DOHH2 (cell line): ENCODE measurements around the gene RAB15.

Experiments
- EZH2phosphoT487 ChIP-seq: fragments of 200-600 bp; sonication (generic); IDR thresholded peaks from 2 replicates; pipeline ENCODE4 v1.6.1; 2017; ENCODE audit warnings: borderline replicate concordance, mild to moderate bottlenecking, antibody characterized with exemption, low read length, moderate library complexity, mixed read lengths
- TF ChIP-seq, protein P1 (sequence below): fragments of 200-600 bp; sonication (generic); IDR thresholded peaks from one replicate; pipeline ENCODE4 v1.5.1; 2014; ENCODE audit warnings: antibody characterized with exemption, mild to moderate bottlenecking, low read depth, low read length; ENCODE audit not compliant: poor library complexity, severe bottlenecking

DNA sequence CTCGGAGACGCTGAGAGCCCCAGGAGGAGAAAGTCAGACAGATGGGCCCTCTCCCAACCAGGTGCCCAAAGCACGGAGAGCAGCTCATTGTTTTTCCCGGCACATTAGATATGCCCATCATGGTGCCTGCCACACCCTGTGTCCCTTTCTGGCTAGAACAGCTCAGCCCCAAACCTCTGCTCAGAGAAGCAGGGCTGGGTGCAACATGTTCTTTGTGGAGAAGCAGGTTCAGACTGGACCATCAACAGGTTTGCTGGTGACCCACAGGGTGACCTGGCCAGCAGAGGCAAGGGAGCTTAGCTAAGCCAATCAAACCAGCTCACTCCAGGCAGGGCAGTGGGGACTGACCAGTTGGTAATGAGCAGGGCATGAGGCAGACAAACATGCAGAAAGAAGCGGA, 13.4 kb downstream of the RAB15 start:
- TF ChIP-seq, protein P1, sequence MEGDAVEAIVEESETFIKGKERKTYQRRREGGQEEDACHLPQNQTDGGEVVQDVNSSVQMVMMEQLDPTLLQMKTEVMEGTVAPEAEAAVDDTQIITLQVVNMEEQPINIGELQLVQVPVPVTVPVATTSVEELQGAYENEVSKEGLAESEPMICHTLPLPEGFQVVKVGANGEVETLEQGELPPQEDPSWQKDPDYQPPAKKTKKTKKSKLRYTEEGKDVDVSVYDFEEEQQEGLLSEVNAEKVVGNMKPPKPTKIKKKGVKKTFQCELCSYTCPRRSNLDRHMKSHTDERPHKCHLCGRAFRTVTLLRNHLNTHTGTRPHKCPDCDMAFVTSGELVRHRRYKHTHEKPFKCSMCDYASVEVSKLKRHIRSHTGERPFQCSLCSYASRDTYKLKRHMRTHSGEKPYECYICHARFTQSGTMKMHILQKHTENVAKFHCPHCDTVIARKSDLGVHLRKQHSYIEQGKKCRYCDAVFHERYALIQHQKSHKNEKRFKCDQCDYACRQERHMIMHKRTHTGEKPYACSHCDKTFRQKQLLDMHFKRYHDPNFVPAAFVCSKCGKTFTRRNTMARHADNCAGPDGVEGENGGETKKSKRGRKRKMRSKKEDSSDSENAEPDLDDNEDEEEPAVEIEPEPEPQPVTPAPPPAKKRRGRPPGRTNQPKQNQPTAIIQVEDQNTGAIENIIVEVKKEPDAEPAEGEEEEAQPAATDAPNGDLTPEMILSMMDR: no peak
- TF ChIP-seq EZH2phosphoT487: no peak
